GM12873 (cell line): ENCODE measurements around the gene SLC22A5.
A peak's percentile ranks its signal among the peaks of the same experiment; 100 is the strongest.

ENCODE experiments used
- TF ChIP-seq, protein P1 (sequence below): IDR thresholded peaks from 2 replicates; pipeline ENCODE4 v1.5.1; 2012; ENCODE audit warnings: low read depth, mild to moderate bottlenecking, moderate library complexity, low read length, control low read depth; ENCODE audit not compliant: insufficient read depth; ENCODE audit errors: missing control alignments

The SLC22A5 gene

DNA sequence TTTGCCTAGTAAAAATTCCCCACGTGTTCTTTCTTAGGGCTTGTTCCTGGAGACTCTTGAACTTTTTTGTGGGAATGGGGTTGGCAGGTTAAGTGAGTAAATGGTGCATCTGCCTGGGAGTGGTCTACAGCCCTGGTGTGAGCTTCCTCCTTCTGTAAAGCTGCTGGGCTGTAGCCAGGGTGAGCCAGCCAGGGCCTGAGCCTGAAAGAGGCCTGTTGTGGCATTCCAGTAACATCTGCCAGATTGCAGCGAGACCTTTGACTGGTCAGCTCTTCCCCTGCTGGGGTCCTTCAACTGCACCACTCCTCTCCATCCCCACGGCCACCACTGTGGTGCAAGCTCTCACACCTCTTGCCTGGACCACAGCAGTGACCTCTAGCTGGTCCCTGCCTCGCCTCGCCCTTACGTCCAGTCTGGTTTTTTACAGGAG, 47.5 kb downstream of the SLC22A5 start:
- TF ChIP-seq, protein P1, sequence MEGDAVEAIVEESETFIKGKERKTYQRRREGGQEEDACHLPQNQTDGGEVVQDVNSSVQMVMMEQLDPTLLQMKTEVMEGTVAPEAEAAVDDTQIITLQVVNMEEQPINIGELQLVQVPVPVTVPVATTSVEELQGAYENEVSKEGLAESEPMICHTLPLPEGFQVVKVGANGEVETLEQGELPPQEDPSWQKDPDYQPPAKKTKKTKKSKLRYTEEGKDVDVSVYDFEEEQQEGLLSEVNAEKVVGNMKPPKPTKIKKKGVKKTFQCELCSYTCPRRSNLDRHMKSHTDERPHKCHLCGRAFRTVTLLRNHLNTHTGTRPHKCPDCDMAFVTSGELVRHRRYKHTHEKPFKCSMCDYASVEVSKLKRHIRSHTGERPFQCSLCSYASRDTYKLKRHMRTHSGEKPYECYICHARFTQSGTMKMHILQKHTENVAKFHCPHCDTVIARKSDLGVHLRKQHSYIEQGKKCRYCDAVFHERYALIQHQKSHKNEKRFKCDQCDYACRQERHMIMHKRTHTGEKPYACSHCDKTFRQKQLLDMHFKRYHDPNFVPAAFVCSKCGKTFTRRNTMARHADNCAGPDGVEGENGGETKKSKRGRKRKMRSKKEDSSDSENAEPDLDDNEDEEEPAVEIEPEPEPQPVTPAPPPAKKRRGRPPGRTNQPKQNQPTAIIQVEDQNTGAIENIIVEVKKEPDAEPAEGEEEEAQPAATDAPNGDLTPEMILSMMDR: no peak

GRCh38 chr5:132417461-132417860, 48.0 kb downstream of the SLC22A5 start:
- TF ChIP-seq, protein P1: no peak

DNA sequence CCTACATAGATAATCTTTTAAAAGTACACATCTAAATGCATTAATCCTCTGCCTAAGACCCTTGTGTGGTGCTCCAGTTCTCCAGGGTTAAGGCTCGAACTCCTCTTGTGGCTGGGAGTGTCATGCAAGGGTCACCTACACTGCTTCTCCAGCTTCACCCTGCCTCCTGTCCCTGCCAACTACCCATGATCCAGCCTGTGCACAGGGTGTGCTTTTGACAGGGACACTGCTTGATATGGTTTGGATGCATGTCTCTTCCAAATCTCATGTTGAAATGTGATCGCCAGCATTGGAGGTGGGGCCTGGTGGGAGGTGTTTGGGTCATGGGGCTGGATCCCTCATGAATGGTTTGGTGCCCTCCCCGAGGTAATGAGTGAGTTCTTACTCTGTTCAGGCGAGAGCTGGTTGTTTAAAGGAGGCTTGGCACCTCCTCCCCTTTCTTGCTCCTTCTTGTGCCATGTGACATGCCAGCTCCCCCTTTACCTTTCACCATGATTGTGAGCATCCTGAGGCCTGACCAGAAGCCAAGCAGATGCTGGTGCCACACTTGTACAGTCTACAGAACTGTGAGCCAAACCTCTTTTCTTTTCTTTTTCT, 48.5 kb downstream of the SLC22A5 start:
- TF ChIP-seq, protein P1: no peak

- TF ChIP-seq, protein P1: no peak
Measured at GRCh38 chr5:132418881-132419280, 49.4 kb downstream of the SLC22A5 start.

DNA sequence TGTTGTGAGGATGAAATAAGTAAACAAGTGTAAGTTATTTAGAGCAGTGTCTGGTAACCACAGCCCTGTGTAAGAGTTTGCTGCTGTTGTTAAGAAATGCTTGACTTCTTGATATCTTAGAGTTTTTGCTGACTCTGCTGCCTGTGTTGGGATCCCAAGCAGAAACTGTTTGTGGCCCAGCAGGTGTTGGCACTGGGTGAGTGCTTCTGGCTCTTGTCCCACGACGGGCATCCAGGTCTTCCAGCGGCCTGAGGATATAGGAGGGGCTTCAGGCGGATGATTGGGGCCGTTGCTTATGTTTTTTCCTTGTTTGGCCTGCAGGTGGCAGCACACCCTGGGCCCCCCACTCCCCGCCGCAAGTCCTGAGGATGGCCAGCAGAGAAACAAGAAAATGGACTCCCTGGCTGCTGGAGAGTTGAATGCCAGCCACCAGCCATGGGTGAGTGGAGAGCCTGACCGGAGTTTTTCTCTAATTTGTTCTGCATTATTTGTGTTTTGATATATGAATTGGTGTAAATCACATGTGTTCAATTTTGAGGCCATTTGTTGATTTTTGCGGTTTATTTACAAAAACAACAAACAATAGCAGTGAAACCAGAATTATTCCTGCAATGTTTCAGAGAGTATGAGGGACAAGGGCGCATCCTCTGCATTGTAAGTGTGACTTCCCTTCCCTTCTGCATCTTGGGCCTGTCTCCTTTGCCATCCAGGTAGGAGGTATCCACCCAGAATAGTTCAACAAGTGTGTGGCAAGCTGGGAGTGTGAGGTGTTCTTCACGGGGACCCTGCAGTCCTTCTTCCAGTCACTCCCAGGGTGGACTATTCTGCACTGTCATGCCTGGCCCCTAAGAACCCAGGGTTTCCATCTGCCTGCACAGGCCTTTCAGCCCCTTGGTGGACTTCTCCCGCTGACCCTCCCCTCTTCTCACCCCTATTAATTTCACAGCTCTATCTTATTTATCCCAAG, 50.3 kb downstream of the SLC22A5 start:
- TF ChIP-seq, protein P1: peak; percentile 81

DNA sequence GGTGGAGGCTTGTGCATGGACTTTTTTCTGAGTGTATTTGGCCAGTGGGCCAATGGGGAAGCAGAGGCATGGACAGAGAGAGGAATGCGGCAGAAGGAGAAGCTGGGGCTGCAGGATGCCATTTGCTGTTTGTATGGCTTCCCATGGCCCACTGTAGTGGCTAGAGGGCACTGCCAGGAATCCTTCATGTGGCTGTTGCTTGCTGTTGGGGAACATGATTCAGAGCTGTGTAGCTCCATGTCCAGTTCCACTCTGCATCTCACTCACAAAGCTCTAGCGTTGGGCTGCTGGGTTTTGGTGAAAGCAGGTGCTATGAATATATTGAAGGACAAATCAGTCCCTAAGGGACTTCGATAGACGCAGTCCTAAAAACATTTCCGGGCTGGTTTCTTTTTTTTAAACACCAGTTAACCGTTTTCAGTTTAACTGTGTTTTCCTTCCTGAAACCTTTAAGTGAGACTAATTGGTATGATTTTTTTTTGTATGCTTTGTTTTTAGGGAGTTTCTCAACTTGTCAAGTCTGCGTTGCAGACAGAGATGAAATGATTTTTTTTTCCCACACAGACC, 51.3 kb downstream of the SLC22A5 start:
- TF ChIP-seq, protein P1: no peak

- TF ChIP-seq, protein P1: no peak
Measured at GRCh38 chr5:132421462-132421861, 52.0 kb downstream of the SLC22A5 start.
